GM19468 (cell line): ENCODE results near the gene BCDIN3D.
"Not testable (repeated sequence)": the region's sequence is repeated elsewhere in the genome, so short reads cannot be mapped to it uniquely, and the experiment has no call there.

Experiments used
- ATAC-seq: cut with Tn5 transposase; IDR thresholded peaks from one replicate; pipeline ENCODE4 v1.9.1; 2021; ENCODE audit warnings: mild to moderate bottlenecking, moderate library complexity, moderate number of reproducible peaks; ENCODE audit not compliant: unreplicated experiment; ENCODE audit errors: extremely low read depth

The BCDIN3D gene

DNA sequence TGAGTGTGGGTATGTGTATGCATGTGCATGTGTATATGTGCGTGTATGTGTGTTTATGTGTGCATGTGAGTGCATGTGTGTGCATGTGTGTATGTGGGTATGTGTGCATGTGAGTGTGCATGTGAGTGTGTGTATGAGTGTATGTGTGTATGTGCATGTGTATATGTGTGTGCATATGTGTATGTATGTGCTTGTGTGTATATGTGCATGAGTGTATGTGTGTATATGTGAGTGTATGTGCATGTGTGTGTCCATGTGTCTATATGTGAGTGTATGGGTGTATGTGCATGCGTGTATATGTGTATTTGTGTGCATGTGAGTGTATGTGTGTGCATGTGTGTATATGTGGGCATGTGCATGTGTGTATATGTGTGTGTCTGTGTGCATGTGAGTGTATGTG, 35.1 kb upstream of the BCDIN3D start:
- ATAC-seq = no peak

- ATAC-seq = no peak
Measured at GRCh38 chr12:49877066-49877465, 34.2 kb upstream of the BCDIN3D start.

DNA sequence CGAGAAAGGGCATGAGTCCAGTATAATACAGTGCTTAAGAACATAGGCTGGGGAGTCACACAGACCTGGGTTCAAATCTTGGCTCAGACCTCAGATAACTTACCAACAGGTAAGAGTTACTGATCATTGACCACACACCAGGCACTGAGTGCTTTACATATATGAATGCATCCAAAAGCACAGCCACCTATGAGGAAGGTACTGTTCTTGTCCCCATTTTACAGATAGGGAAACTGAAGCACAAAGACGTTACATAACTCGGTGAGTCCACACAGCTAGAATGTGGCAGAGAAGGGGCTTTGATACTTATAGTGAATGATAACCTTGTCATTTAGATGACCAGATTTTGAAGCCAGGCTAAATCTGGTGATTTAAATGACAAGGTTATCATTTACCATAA, 33.2 kb upstream of the BCDIN3D start:
- no peak for ATAC-seq

DNA sequence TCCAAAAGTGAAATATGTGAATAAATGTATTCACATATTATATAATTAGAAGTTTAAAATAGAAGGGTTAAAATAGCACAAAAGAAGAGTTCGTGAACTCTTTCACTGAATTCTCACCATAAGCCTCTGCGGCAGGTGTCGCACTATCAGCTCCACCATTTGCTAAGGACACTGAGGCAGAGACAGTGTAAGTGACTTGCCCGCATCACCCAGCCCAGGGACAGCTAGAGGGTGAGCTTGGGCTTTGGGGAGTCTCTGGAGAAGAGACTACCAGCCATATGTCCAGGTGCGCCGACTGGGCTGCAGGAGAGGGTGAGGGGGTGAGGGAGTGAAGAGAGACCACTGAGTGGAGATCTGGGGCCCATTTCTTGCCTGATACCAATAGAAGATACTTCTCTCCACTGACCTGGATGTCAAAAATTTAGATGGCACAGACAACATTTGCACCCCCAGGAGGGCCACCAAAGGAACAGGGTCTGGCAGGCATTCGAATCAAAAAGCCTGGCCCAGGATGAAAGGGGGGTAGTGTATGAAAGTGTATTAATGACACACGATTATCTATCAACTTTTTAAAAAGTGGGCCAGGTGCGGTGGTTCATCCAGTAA, 32.3 kb upstream of the BCDIN3D start:
- ATAC-seq = no peak

- ATAC-seq = no peak
Measured at GRCh38 chr12:49874142-49874897, 31.4 kb upstream of the BCDIN3D start.

- ATAC-seq = no peak
Measured at GRCh38 chr12:49873361-49873934, 30.5 kb upstream of the BCDIN3D start.

DNA sequence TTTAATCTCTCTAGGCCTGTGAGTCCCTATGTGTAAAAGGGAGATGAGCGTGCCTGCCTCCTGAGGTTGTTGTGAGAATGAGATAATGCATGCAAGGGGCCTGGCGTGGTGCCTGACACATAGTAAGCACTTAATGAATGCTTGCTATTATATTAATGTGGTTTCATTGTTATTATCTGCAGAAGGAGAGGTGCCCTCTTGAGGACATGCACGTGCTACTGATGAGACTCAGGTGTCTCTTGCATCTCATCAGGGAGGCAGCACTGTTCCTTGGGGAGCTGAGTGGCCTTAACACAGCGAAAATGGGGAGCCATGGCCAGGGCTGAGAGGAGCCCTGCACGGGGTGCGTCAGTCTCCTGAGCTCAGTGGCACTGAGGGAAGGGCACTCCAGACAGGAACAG, 29.9 kb upstream of the BCDIN3D start:
- no peak for ATAC-seq

GRCh38 chr12:49872381-49872780, 29.5 kb upstream of the BCDIN3D start:
- ATAC-seq = no peak

GRCh38 chr12:49871811-49872251, 28.9 kb upstream of the BCDIN3D start:
- ATAC-seq = not testable (repeated sequence)

DNA sequence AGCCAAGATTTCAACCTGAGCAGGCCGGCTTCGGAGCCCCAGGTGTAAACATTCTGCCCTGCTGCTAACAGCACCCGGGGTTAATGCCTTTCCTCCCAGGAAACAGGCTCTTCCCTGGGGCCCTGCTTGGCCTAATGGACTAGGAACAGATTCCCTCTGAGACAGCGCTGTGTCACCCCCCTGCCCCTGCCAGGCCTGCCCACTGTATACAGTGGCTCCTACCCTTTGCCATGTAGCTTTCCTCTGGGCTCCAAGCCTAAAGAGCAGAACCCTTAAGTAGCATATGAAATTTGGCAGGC, 28.3 kb upstream of the BCDIN3D start:
- ATAC-seq = no peak

- ATAC-seq = no peak
Measured at GRCh38 chr12:49870501-49871262, 27.8 kb upstream of the BCDIN3D start.

- no peak for ATAC-seq
Measured at GRCh38 chr12:49869816-49870500, 27.1 kb upstream of the BCDIN3D start.

GRCh38 chr12:49868952-49869815, 26.3 kb upstream of the BCDIN3D start:
- no peak for ATAC-seq

DNA sequence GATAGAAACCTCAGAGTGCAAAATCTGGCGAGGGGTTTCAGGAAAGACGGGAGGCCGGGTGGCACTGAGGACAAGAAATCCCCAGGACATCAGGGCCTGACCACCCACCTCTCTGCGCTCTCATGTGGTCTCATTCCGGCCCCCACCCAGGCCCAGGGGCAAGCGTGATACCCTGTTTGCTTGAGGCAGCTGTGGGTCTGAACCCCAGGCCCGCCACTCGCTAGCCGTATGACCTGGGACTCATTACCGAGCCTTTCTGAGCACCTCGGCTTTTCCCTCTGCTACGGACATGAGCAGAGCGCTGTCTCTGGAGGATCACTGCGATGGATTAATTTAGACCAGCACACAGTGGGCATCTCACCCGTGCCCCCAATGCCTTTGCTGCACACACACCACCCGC, 25.5 kb upstream of the BCDIN3D start:
- ATAC-seq = no peak

DNA sequence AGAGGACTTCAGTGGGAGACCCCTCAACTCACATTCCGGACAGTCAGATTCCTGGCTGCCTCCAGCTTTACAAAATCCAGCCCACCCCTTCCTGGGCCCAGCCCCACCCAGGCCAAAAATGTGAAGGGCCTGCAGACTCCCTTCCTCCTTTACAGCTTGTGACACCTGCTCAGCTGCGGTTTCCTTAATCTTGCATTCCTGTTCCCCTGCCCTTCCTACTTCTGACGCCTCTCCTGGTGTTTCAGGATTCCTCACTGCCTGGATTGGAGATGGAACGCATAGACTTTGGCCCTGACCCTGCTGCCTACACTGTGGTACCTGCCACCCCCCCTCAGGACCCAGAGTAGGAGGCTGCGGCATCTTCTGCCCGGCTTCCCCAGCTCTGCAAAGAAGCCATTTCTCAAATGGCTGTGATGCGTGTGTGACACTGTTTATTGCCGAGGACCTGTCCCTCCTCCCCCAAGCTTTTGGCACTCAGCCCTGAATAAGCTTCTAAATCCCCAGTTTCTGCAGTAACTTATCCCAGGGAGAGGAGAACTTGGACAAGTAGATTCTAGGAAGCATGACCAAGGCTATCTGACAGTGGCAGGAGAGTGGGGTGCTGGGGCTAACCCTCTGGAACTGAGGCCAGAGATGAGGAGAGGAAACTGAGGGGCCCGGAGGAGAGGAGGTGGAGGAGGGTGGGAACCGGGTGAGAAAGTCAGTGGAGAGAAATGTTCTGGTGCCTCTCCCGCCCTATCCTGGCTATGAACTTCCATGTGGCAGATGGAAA, 24.9 kb upstream of the BCDIN3D start:
- ATAC-seq = no peak

GRCh38 chr12:49866859-49867569, 24.1 kb upstream of the BCDIN3D start:
- no peak for ATAC-seq

GRCh38 chr12:49865782-49866135, 22.9 kb upstream of the BCDIN3D start:
- no peak for ATAC-seq

DNA sequence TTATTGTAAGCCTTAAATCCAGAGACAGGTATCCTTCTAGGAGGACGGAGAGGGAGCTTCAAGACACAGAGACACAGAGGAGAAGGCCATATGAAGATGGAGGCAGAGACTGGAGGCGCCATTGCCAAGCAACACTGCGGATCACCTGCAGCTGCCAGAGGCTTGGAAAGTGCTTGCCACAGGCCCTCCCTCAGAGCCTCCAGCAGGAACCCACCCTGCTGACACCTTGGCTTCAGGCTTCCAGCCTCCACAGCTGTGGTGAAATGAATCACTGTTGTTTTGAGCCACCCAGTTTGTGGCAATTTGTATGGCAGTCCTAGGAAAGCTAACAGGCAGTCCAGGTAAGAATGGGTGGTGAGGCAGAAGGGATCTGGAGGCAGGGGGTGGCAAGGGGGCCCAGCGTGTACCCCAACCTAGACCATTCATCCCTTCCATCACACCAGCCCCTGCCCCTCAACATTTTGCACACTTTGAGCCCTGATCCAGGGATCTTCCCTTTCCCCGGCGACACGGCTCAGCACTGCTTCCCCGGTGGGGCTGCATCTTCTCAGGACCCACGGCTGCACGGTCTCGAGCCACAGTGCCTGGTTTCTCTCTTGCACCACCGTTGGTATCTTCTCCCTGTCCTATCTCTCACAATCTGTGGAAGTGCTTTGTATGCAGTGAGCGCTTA, 22.3 kb upstream of the BCDIN3D start:
- ATAC-seq = no peak
